ENCODE data around the gene SNPH. TPM values are rescaled to one million over a fixed set of nuclear protein-coding genes. Genes with fewer than 3 reads are reported as not detected.

Gene SNPH
- total and polyA plus RNA-seq, 2 of the 8 experiments (the other 6 are each of a cell fraction or from before 2014, with no cell fraction given), result 0.98 to 4.9 TPM

- H3K79me2 ChIP-seq (ENCODE audit: control insufficient read depth in 1 of 2, insufficient read depth in 2 of 2, low read length in 2 of 2), result no peaks in the 10 kb centered on the region
- H3K4me3 ChIP-seq (ENCODE audit: extremely low read depth in 1 of 4, insufficient read depth in 2 of 4, low read depth in 3 of 4, low read length in 4 of 4), result no peak overlapping the region
- FAIRE-seq (no peak), DNase-seq (ENCODE audit: low read depth in 1 of 2, low spot score in 2 of 2) (no peak)
- no peak overlapping the region for H2BK120ac ChIP-seq (replicated peaks; ENCODE audit: low read depth, low read length)
- no peak overlapping the region for H3K27ac ChIP-seq (ENCODE audit: low read depth, low read length)
- no peak overlapping the region for H3K56ac ChIP-seq (replicated peaks; ENCODE audit: insufficient read length, low read depth, low read length)
- H3K79me1 ChIP-seq (ENCODE audit: low read depth, low read length), result no peaks in the 10 kb centered on the region
- H3K36me3 ChIP-seq (ENCODE audit: control insufficient read depth in 2 of 4, insufficient read depth in 4 of 4, low read length in 3 of 4), result no peaks in the 10 kb centered on the region
- no peak for TF ChIP-seq POU5F1 (IDR thresholded peaks at IDR 0.05; ENCODE audit: low read depth, low read length)
- TF ChIP-seq, protein P1, sequence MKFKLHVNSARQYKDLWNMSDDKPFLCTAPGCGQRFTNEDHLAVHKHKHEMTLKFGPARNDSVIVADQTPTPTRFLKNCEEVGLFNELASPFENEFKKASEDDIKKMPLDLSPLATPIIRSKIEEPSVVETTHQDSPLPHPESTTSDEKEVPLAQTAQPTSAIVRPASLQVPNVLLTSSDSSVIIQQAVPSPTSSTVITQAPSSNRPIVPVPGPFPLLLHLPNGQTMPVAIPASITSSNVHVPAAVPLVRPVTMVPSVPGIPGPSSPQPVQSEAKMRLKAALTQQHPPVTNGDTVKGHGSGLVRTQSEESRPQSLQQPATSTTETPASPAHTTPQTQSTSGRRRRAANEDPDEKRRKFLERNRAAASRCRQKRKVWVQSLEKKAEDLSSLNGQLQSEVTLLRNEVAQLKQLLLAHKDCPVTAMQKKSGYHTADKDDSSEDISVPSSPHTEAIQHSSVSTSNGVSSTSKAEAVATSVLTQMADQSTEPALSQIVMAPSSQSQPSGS (IDR thresholded peaks at IDR 0.05; ENCODE audit: low read length), result no peak
- no peak for TF ChIP-seq POLR2A (IDR thresholded peaks at IDR 0.05; ENCODE audit: control extremely low read depth in 1 of 2, low read depth in 2 of 2, low read length in 2 of 2)
- no peak for TF ChIP-seq CREB1 (IDR thresholded peaks at IDR 0.05)
- no peak for TF ChIP-seq ZNF274 (IDR thresholded peaks at IDR 0.05; ENCODE audit: borderline replicate concordance, extremely low read depth, low read length)
- TF ChIP-seq JUND (IDR thresholded peaks at IDR 0.05; ENCODE audit: low read length), result no peak
- no peak overlapping the region for H4K8ac ChIP-seq (ENCODE audit: extremely low read depth, insufficient read depth, low read length)
- H4K5ac ChIP-seq (ENCODE audit: insufficient read length, low read depth, low read length), result no peak overlapping the region
- H4K91ac ChIP-seq (replicated peaks; ENCODE audit: insufficient read length, low read length), result no peak overlapping the region
- H3K4ac ChIP-seq (replicated peaks; ENCODE audit: insufficient read length, low read depth, low read length), result no peak overlapping the region
- H3K4me1 ChIP-seq (replicated peaks in 1 of 4; ENCODE audit: control insufficient read depth in 3 of 4, insufficient read depth in 4 of 4, low read length in 3 of 4), result no peaks in the 10 kb centered on the region
- no peak overlapping the region for H3K18ac ChIP-seq (ENCODE audit: extremely low read depth, low read length)
- ChIA-PET CTCF (ENCODE audit: partially characterized antibody) (interaction anchor here (1.5 kb wide), 1 partner anchor 11 kb away, joined by 4 read pairs; no protein-coding TSS in a partner anchor), POLR2A (ENCODE audit: partially characterized antibody) (no interaction called here)
- no peak overlapping the region for H2AFZ ChIP-seq (ENCODE audit: low read length)
- H3K9me3 ChIP-seq (ENCODE audit: insufficient read depth in 2 of 2, low read depth in 1 of 2, low read length in 1 of 2), result no peaks in the 10 kb centered on the region
- H2BK5ac ChIP-seq (ENCODE audit: low read depth, low read length), result no peak overlapping the region
- H2AK5ac ChIP-seq (ENCODE audit: low read depth, low read length), result no peak overlapping the region
- 90% methylated on average over 3 of the region's 3 CpGs; no CpG with 5 or more reads in 1 of the 2 experiments for WGBS, 2 experiments (ENCODE audit: extremely low coverage in 1 of 2, insufficient coverage in 1 of 2, insufficient read length in 1 of 2, insufficient replicate concordance in 2 of 2, low coverage in 1 of 2, low lambda C conversion rate in 2 of 2, missing lambda C conversion rate in 1 of 2)
- H3K27me3 ChIP-seq (replicated peaks in 1 of 4; ENCODE audit: control insufficient read depth in 3 of 4, extremely low read depth in 1 of 4, insufficient read depth in 3 of 4, low read length in 3 of 4), result no peaks in the 10 kb centered on the region
- no peaks in the 10 kb centered on the region for H4K20me1 ChIP-seq (replicated peaks in 1 of 2; ENCODE audit: control insufficient read depth in 1 of 2, insufficient read depth in 2 of 2, low read length in 2 of 2)
- no peak overlapping the region for H2BK12ac ChIP-seq (ENCODE audit: low read depth, low read length)
- no peak overlapping the region for H3K14ac ChIP-seq (ENCODE audit: insufficient read length)
- H2BK15ac ChIP-seq (ENCODE audit: low read length), result no peak overlapping the region
- no peaks in the 10 kb centered on the region for H3K23me2 ChIP-seq (ENCODE audit: low read depth, low read length)
- H3K9ac ChIP-seq (replicated peaks in 1 of 4; ENCODE audit: extremely low read depth in 1 of 4, low read depth in 3 of 4, low read length in 3 of 4), result no peak overlapping the region
- no peak overlapping the region for H3K23ac ChIP-seq (ENCODE audit: insufficient read length)
- H3K4me2 ChIP-seq (ENCODE audit: insufficient read depth in 1 of 2, low read depth in 2 of 2, low read length in 2 of 2), result no peak overlapping the region
- H2BK20ac ChIP-seq (ENCODE audit: low read length), result no peak overlapping the region
These were observed 24.0 kb upstream of the SNPH start for GRCh38 chr20:1242099-1242498.

Data from H1 (cell line).